Dermis blood vessel endothelial cell (primary cell): Measurements from ENCODE around the gene PTGER1. TPM values are rescaled to one million over a fixed set of nuclear protein-coding genes. Genes with fewer than 3 reads are reported as not detected.

Experiments
- DNase-seq: peaks from one replicate; pipeline ENCODE4 v3.0.0; 2010
- total RNA-seq: library from RNA; depleted of rRNA; stranded (reverse); fragments of >200 nt; gene quantifications from 2 replicates; pipeline ENCODE4 v1.2.3, GENCODE V29; 2014

The PTGER1 gene
- total RNA-seq, 1 donor from 2014 or later: 0.17 TPM

DNA sequence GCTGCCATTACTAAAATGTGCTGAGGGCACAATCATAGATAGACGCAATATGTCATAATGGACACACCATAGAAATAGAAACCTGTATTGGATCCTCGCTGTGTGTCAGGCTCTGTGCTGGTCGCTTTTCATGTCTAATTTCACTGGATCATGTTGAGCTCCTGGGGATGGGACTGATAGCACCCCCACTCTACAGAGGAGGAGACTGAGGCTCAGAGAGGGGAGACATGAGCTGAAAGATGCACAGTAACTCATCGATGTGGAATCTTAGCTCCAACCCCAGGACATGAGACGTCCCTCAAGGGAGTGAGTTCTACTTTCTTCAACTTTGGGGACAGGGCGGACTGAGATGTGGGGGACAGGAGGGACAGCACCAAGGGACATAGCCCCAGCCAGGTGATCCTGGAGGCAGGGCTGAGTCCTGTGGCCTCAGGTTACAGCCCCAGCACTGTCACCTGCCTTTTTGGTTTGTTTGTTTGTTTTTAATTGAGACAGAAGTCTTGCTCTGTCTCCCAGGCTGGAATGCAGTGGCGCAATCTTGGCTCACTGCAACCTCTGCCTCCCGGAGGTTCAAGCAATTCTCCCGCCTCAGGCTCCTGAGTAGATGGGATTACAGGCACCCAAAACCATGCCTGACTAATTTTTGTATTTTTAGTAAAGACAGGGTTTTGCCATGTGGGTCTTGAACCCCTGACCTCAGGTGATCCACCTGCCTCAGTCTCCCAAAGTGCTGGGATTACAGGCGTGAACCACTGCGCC lies 27.4 kb upstream of the PTGER1 start:
- no peak for DNase-seq

DNA sequence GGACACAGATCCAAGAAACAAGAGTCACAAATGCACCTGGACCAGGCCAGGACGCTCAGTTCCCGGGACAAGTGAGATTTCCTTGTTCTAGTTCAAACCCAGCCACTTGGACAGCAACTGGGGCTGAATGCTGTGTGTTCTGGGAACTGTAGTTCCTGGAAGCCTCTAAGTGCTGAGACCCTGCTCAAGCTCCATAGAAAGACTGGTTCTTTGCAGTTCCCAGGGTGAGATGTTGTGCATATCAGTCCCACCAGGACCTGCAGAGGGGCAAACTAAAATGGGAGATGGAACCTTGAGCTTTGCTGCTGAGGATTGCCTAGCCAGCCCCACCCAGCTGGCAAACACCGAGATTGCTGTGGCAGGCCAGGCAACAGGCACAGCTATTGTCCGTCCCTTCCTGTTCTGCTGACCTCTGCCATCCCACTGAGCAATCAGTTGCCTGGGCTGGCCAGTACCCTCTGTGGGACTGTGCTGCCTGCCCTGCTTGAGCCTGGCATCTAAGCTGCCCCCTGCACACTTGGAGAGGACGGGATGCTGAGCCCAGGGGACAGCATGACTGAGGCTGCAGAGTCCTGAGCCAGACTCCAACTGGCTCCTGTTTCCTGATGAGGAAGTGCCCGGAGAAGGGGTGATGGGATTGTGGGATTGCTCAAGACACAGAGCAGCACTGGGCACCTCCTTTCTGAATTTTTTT lies 22.2 kb upstream of the PTGER1 start:
- DNase-seq: peak; percentile 67

DNA sequence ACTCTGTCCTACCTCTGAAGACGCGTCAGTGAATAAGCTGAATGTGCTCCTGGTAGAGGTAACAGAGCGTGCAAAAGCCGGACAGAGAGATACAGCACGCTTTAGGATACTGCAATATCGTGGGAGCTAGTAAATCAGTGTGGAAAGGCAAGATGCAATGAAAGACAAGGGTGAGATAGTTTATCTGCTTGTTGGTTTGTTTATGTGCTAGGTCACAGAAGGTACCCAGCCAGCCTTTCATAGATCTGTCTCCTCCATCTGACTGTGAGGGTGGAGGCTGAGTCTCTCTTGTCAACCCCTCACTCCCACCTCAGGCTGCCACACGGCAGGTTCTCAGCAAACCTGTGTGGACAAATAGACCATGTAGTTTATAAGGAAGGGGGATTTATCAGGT lies 21.7 kb upstream of the PTGER1 start:
- no peak for DNase-seq

DNA sequence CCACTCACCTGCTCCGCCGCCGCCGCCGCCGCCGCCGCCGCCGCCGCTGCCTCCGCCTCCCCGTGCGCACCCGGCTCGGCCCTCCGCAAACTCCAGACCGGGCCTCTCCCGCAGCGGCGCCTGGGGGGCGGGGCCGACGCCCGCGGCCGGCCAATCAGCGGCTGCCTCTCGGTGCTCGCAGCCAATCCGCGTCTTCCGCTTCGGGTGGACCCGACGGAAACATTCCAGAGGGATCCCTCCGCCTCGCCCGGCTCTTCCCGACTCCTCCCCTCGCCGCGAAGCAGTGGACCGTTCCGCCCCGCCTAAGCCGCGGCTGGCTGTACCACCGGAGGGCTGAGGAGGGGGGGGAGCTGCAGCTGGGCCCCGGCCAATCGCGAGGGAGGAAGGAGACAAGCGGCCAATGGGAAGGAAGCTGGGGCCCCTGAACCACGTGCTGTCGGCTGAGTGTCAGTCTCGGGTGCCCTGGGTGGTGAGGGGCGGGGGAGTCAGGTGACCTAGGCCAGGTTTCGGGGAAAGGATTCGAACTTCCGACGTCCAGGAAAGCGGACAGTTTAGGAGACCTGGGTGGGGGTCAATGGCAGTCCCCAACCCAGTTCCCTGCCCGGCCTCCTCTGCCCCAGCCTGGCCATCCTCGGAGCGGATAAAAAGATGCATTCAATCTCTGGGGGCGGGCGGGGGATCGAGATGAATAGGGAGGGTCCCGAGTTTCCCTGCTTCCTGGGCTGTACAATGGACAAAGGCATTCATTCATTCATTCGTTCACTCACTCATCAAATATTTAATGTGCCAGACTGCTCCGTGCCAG lies 21.1 kb upstream of the PTGER1 start, which contains the start of gene GIPC1:
TSS of gene GIPC1 (minus strand) at position 99 of the 805 bp plus-strand sequence. CDS start 13,151 bp downstream, outside the sequence.
- DNase-seq: peak; percentile 100

DNA sequence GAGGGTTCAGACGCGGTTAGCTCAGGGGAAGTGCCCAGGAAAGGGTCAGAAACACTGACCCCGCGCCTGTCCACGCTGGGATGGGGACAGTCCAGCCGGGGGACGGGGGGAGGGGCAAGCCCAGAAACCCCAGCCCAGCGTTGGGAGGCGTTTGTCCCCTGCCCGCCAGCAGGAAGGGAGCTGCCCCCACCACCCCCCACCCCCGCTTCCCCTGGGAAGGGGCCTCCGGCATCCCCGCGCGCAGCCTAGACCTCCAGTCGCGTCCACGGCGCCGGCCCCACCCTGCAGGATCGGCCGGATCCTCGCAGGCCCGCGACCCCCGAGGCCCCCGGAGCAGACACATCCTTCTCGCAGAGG lies 20.5 kb upstream of the PTGER1 start:
- DNase-seq: no peak

DNA sequence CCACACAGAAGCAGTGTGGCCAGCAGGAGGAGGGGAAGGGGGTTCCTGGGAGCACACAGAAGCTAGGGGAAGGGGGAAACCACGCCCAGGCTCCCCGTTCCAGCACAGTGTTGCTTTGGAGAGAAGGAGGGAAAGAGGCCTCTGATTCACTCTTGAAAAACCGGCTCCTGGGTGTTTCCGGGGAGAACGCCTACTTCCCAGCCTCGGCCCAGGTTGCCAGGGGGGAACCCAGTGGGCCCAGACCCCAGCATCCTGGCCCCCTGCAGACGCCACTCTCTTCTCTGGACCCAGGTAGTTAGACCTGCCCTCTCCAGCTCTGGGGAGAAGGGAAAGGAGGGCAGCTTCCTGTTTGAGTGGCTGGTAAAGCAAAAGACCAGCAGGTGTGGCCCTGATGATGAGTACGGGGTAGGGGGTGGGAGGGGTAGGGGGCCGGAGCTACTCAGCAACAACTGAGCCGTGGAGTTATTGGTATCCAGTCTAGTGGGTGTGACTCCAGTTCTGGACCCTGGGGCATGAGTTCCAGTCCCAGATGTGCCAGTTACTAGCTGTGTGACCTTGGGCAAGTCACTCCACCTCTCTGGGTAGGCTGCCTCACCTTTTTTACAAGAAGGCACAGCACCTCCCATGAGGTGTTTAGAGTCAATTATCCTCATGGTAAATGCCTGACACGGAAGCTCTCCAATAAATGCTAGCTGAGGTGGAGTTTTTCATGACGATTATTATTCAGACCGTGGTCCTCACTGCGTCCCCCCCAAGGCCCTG lies 19.9 kb upstream of the PTGER1 start:
- DNase-seq: no peak

DNA sequence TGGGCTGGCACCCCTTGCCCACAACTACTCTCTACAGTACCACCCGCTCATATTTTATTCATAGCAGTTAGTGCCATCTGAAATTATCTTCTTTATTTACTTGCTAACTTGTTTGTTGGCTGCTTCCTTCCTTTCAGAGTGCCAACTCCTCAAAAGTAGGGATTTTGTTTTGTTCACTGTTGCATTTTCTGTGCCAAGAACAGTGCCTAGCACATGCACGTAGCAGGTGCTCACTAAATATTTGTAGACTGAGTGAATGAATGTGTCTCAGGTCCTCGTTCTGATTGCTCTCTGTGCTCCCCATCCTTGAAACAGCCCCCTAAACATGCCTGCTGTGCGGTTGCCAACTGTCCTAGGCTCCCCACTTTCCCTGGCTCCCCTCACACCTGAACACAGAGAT lies 19.3 kb upstream of the PTGER1 start:
- DNase-seq: no peak

DNA sequence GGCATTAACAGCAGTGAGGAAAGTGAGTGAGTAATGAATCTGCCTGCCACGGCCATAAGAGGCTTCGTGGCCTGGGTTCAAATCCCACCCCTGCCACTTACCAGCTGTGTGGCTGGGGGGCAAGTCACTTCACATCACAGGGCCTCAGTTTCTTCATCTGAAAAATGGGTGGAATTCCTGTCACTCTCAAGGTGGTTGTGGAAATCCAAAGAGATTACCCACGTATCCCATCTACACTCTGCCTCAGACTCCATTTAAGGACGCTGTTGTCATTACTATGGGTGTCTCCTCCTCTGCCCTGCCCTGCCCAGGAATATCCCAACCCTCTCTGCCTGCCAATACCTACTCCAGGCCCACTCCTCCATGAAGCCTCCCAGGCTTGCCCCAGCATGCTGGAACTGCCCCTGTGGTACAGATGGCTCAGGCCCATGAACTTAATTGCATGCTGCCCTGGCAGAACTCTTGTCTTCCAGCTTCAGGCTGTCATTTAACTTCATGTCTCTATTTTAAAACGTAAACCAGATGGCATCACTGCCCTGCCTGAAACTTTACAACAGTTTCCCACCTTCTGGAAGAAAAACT lies 17.7 kb upstream of the PTGER1 start:
- no peak for DNase-seq

DNA sequence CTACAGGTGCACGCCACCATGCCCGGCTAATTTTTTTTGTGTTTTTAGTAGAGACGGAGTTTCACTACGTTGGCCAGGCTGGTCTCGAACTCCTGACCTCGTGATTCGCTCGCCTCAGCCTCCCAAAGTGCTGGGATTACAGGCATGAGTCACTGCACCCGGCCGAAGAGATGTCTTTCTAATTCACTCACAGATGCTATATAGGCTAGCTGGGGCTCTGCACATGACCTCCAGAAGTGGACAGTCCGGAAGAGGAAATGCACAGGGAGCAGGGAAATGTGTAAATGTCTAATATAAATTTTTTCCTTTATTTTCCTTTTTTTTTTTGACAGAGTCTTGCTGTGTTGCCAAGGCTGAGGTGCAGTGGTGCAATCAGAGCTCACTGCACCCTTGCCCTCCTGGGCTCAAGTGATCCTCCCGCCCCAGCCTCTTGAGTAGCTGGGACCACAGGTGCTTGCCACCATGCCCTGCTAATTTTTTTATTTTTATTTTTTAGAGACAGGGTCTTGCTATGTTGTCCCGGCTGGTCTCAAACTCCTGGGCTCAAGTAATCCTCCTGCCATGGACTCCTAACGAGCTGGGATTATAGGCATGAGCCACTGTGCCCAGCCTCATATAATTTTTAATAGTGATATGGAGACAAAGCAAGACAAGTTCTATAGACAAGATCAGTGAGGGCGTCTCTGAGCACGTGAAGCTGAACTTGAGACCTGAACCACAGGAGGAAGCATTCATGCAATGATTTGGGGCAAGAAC lies 12.4 kb upstream of the PTGER1 start:
- no peak for DNase-seq

DNA sequence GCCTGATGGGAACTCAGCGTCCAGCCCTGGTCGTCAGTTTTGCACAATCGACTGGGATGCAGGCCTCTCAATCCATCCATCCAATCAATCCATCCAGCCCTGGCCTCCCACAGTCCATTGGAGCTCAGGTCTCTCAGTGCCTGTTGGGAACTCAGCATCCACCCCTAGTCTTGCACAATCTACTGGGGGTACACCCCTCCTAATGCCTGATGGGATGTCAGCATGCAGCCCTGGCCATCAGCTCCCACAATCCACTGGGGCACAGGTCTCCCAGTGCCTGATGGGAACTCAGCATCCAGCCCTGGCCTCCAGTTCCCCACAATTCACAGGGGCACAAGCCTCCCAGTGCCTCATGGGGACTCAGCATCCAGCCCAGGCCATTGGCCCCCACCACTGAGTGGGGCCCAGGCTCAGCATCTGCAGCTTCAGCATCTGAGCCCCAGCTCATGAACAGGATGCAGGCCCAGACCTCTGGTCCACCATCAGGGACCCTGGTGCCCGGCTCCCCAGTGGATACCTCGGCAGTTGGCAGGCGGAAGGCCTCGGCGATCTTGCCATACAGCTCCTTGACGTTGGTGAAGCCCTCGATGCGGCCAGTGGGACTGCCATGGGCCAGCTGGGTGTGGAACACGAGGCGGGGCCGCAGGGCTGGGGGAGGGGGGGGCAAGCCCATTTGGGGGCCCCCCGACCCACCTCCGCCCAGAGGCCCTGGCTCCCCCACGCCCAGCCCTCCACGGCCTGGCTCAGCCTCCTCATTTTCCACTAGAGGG lies 7.2 kb upstream of the PTGER1 start:
- no peak for DNase-seq

DNA sequence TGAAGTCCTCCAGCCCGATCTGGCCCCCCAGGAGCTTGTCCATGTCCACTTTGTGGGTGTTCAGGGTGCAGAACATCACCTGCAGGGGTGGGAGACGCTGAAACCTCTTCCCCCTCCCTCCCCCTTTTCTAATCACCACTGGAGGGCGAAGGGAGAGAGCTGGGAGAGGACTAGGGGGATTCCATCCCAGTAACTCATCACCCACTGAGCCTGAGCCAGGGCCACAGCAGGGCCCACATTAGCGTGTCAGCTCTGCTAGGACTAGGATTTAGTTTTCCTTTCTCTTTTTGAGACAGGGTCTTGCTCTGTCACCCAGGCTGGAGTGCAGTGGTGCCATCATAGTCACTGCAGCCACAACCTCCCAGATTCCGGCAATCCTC lies 5.5 kb upstream of the PTGER1 start:
- no peak for DNase-seq

DNA sequence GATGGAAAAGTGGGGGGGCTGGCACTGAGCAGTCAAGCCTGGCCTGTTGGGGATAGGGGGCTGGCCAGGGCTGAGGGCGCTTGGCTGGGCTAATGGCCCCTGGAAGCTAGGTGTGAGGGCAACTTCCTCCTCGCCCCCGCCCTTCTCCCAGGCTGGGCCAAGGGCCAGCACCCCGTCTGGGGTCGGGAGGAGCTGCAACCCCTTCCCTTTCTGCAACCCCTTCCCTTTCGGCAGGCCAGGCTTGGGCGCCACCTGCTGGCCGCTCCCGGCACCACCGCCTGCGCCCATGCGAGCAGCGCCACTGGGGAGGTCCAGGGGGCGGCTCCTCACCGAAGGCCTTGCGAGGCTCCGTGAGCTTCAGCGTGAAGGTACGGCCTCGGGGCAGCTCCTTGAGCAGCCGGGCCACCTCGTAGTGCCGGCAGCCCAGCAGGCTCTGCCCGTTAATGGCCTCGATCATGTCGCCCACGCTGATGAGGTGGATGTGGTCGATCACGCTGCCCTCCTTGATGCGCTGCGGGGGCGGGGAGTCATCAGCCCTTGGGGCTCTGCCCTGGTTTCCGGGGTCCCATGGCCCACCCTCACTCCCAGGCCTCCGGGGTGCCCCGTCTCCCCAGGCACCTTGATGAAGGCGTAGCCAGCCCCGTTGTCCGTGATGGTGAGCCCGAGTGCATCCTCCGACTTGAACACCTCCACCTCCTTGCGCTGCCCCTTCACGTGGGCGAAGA lies 5.0 kb upstream of the PTGER1 start:
- peak; percentile 60 for DNase-seq

DNA sequence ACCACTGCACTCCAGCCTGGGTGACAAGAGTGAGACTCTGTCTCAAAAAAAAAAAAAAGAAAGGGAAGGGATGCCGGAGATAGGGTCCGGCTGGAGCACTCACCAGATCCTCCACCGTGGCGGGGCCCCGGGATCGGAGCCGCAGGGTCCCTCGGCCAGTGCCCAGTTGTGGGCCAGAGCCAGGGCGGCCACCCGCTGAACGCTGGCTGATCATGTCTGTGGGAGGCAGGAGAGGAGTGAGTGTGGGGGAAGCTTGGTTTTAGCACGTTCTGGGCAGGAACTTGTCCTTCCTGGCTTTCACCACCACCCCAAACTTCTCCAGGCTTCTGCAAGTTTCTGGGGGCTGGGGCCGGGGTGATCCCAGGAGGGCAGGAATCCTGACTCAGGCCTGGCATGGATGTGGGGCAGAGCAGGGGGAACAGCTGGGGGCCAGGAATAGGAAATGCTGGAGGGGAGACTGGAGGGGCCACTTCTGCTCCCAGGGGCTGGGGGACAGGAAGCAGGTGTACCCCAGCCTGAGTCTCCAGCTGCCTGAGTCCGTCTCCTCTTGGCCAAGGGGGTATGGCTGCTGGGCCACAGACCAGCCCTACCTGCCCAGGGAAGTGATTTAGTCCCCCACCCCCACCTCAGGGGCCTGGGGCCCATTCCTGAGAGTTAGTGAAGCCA lies 4.3 kb upstream of the PTGER1 start:
- DNase-seq: no peak

DNA sequence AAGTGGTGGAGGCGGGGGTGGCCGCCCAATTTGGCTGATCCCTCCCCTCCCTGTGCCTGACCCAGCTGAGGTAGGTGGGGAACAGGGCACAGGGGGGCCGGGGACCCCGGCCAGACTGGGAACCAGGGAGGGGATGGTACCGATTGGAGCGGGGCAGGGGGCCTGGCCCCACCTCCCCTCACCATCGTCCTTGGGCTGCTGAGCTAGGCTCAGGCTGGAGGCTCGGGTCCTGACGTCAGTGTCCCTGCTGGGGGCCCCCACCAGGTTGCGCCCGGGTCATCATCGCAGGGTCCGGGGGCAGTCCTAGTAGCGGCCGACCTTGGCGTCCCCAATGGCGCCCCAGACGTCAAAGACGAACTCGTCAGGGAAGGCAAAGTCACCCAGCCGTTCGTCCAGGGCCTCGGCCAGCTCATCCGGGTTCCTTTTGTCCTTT lies 3.0 kb upstream of the PTGER1 start:
- DNase-seq: no peak

DNA sequence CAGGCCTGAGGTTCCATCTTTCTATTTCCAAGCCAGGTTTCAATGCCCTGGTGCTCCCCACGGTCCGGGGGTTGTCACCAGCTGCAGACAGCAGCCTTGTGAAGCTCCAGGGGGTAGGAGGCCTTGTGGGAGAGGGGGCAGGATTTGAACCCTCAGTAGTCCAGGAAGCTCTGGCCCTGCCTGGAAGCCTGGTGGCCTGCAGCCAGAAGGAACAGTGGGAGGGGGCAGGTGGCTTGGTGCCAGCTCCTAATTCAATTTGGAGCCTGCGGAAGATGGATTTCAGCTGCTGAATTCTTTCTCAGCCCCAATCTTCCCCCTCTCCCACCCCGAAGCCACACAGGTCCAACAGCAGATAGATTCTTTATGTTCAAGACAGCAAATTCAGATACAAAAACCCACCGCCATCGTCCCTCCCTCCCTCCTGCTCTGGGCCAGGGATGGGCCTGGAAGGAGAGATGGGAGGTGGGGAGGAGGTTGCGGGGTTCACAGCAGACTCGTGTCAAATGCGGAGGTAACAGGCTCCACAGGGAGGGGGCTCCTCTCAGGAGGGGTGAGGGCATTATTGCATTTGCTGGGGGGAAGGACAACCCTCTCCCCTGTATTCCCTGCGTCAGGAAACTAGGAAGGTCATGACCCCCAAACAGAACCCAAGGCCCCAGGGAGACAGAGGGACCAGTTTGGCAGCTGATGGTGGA lies 2.4 kb upstream of the PTGER1 start:
- no peak for DNase-seq

DNA sequence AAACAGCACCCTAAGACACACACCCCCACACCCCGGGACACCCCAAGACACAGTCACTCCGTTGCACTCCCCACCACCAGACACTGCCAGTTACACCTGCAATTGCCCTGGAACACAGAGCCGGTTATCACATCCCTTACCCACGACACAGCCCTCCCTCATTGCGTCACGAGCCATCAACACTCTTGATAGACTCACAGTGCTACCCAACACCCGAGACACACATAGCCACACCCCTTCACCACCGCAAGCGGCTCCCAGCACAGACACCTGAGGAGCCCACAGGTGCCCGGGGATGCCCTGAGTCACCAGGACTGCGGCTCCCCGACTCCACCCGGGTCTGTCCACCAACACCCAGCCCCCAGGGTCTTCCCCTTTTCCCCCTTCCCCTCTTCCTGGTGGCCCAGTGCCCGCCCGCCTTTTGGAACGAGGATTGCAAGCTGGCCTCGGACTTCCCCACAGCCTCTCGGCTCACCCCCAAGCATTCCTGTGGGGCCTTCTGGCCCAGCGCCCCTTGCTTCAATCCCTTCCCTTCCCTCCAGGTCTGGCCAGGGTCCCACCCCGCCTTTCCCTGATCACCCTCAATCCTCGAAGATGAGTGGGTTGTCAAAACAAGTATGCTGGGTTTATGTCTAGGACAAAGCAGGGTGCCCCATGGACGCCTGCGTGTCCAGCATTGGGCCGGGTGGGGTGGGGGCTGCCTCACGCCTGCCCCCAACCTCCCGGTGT lies 1.7 kb upstream of the PTGER1 start:
- no peak for DNase-seq

DNA sequence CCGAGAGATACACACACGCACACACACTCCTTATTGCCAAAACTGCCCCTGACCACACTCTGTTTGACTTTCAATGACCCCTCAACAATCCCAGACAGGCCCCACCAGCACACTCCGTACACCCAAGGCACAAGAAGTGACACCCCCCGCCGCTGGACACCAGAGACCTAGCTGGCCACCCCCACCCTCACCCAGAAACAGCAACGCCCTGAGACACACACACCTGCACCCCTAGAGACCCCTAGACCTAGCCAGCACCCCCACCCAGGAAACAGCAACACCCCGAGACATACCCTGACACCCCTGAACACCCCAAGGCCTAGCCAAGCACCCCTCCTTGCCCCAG lies 1.1 kb upstream of the PTGER1 start:
- no peak for DNase-seq

DNA sequence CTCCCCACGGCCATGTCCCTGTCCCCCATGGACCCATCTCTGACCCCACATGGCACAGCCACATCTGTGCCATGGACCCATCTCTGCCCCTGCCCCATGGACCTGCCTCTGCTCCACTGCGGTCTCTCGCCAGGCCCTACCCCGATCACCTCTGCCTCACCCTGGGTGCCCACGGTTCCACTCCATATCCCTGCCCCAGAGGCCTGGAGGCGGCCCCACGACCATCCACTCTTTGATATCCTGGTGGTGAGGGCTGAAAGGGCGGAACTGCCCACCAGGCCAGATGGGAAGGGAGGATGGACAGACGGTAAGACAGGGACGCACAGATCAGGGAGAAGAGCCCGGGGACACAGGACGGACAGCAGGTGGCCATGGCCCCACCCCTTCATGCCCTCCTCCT lies 327 bp downstream of the PTGER1 start:
- no peak for DNase-seq
